K562 (cell line): Measurements from ENCODE around the gene SERTAD1. TPM values are rescaled to one million over a fixed set of nuclear protein-coding genes. Genes with fewer than 3 reads are reported as not detected.

Experiments
- CBX1 ChIP-seq: sonication (generic); IDR thresholded peaks from 2 replicates; pipeline ENCODE4 v1.6.1; 2016; ENCODE audit warnings: antibody characterized with exemption, low read depth, mild to moderate bottlenecking
- CC2D1A ChIP-seq: fragments of 450-650 bp; IDR thresholded peaks from 2 replicates; pipeline ENCODE4 v1.6.1; 2017; ENCODE audit warnings: mild to moderate bottlenecking
- CHD4 ChIP-seq: fragments of 200-600 bp; sonication (generic); IDR thresholded peaks from 3 replicates; pipeline ENCODE4 v1.6.1; 2012; ENCODE audit warnings: low read depth, mild to moderate bottlenecking, mixed read lengths, low read length, inconsistent platforms; ENCODE audit not compliant: insufficient read depth, insufficient replicate concordance, poor library complexity, severe bottlenecking
- CREM ChIP-seq: IDR thresholded peaks from 2 replicates; pipeline ENCODE4 v1.6.1; 2014; ENCODE audit warnings: antibody characterized with exemption, low read depth
- DPF2 ChIP-seq: fragments of 450-650 bp; IDR thresholded peaks from 2 replicates; pipeline ENCODE4 v1.6.1; 2016
- E2F4 ChIP-seq: sonication (generic); formaldehyde crosslinking; IDR thresholded peaks from 2 replicates; pipeline ENCODE4 v1.8.0; 2022; ENCODE audit warnings: mild to moderate bottlenecking, low read depth, missing genetic modification reagents
- ELF4 ChIP-seq: fragments of 450-650 bp; formaldehyde crosslinking; IDR thresholded peaks from 2 replicates; pipeline ENCODE4 v1.4.0; 2022; ENCODE audit warnings: missing genetic modification characterization
- HNRNPLL ChIP-seq: fragments of 200-400 bp; formaldehyde crosslinking; IDR thresholded peaks from 2 replicates; pipeline ENCODE4 v1.6.1; 2017; ENCODE audit warnings: low read length, low read depth, mild to moderate bottlenecking; ENCODE audit not compliant: poor library complexity, severe bottlenecking
- KDM1A ChIP-seq, 2 experiments: fragments of 450-650 bp; IDR thresholded peaks; 2 replicates each; pipeline ENCODE4 v1.6.1; 2016; ENCODE audit warnings: mild to moderate bottlenecking in 2 of 2
- KLF10 ChIP-seq: fragments of 250-450 bp; sonication (Bioruptor Pico); IDR thresholded peaks from 2 replicates; pipeline ENCODE4 v1.6.1; 2021; ENCODE audit warnings: matching md5 sums
- PHF20 ChIP-seq: fragments of 450-650 bp; IDR thresholded peaks from 2 replicates; pipeline ENCODE4 v1.6.1; 2018; ENCODE audit not compliant: partially characterized antibody
- PRMT5 ChIP-seq: sonication (generic); formaldehyde crosslinking; IDR thresholded peaks from 2 replicates; pipeline ENCODE4 v1.5.0; 2020; ENCODE audit warnings: missing genetic modification reagents
- PTRF ChIP-seq: fragments of 450-650 bp; IDR thresholded peaks from 2 replicates; pipeline ENCODE4 v1.6.1; 2016; ENCODE audit warnings: mild to moderate bottlenecking, missing genetic modification characterization, missing compliant biosample characterization
- SAFB ChIP-seq: fragments of 200-400 bp; formaldehyde crosslinking; IDR thresholded peaks from 2 replicates; pipeline ENCODE4 v1.6.1; 2017; ENCODE audit warnings: low read depth, low read length, borderline replicate concordance
- TAF1 ChIP-seq: IDR thresholded peaks from 2 replicates; pipeline ENCODE4 v1.6.1; 2011; ENCODE audit warnings: mild to moderate bottlenecking, low read length, moderate library complexity; ENCODE audit not compliant: insufficient read depth, control insufficient read depth, severe bottlenecking; ENCODE audit errors: extremely low read depth
- ZNF436 ChIP-seq: fragments of 250-450, 450-650 bp; sonication (Bioruptor Pico); formaldehyde crosslinking; IDR thresholded peaks from 2 replicates; pipeline ENCODE4 v1.7.0; 2020; ENCODE audit warnings: mild to moderate bottlenecking
- ZNF584 ChIP-seq: fragments of 200-800 bp; sonication (Bioruptor generic); IDR thresholded peaks from 2 replicates; pipeline ENCODE4 v1.6.1; 2016; ENCODE audit warnings: low read depth, mild to moderate bottlenecking, missing genetic modification characterization, missing compliant biosample characterization
- ZNF707 ChIP-seq: fragments of 250-450 bp; sonication (Bioruptor Pico); conservative IDR thresholded peaks from 2 replicates; pipeline ENCODE4 v1.8.0; 2022; ENCODE audit warnings: inconsistent platforms, mild to moderate bottlenecking, moderate library complexity
- polyA plus RNA-seq, 8 experiments: library from polyadenylated mRNA; depleted of rRNA in 4 of 8; stranded (reverse) in 5 of 8; unstranded in 3 of 8; fragments of >200 nt; fragmentation: Nextera tagmentation in 2 of 8; fragmentation: Illumina TruSeq in 1 of 8; extraction: Ambion mirVana in 2 of 8; extraction: Trizol in 1 of 8; gene quantifications; 2 replicates each; pipeline versions ENCODE4 v1.2.1 to v1.2.3, GENCODE V29; 2011 to 2014; ENCODE audit warnings: inconsistent platforms in 1 of 8, missing spikeins in 1 of 8
- total RNA-seq, 7 experiments: library from RNA; depleted of rRNA in 6 of 7; stranded (reverse); fragments of >200 nt in 6 of 7; fragmentation: Illumina TruSeq in 2 of 7; extraction: Trizol in 2 of 7; gene quantifications; 2 replicates each; pipeline versions ENCODE4 v1.2.1 to v1.2.3, GENCODE V29; 2011 to 2021; ENCODE audit warnings: low replicate concordance in 1 of 7
- TF ChIP-seq, protein P1 (sequence below): fragments of 250-450 bp; sonication (Bioruptor Pico); IDR thresholded peaks from 2 replicates; pipeline ENCODE4 v1.4.0; 2020; ENCODE audit warnings: mild to moderate bottlenecking
- TF ChIP-seq, protein P2 (sequence below), 2 experiments: fragments of 450-650 bp; IDR thresholded peaks; 2 replicates each; pipeline ENCODE4 v1.6.1; 2018; ENCODE audit warnings: mild to moderate bottlenecking in 2 of 2, low read depth in 1 of 2; ENCODE audit not compliant: partially characterized antibody in 2 of 2

The SERTAD1 gene
- total and polyA plus RNA-seq, 9 of the 15 experiments (the other 6 are each of a cell fraction or from before 2014, with no cell fraction given), result 0.15 to 8.7 (median 4.9) TPM

- TF ChIP-seq, protein P1, sequence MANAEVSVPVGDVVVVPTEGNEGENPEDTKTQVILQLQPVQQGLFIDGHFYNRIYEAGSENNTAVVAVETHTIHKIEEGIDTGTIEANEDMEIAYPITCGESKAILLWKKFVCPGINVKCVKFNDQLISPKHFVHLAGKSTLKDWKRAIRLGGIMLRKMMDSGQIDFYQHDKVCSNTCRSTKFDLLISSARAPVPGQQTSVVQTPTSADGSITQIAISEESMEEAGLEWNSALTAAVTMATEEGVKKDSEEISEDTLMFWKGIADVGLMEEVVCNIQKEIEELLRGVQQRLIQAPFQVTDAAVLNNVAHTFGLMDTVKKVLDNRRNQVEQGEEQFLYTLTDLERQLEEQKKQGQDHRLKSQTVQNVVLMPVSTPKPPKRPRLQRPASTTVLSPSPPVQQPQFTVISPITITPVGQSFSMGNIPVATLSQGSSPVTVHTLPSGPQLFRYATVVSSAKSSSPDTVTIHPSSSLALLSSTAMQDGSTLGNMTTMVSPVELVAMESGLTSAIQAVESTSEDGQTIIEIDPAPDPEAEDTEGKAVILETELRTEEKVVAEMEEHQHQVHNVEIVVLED (CRISPR knock-in tag), result no peak
- TF ChIP-seq CHD4 (no peak), TAF1 (no peak), CREM (0 out of 2 replicates have a peak, but pooled peaks have one; percentile 10), CC2D1A (0 out of 2 replicates have a peak, but pooled peaks have one; percentile 16), PTRF (tag) (no peak), ELF4 (peak; percentile 43; the same call in 1 of the 2 replicates), ZNF584 (CRISPR knock-in tag) (no peak), PRMT5 (CRISPR knock-in tag) (no peak), ZNF707 (no peak), DPF2 (0 out of 2 replicates have a peak, but pooled peaks have one; percentile 32), KDM1A (IDR thresholded peaks at IDR 0.05) (no peak), CBX1 (no peak), SAFB (no peak), ZNF436 (0 out of 2 replicates have a peak, but pooled peaks have one; percentile 23), E2F4 (CRISPR knock-in tag) (no peak), KLF10 (no peak), PHF20 (no peak), HNRNPLL (no peak)
- TF ChIP-seq, protein P2, sequence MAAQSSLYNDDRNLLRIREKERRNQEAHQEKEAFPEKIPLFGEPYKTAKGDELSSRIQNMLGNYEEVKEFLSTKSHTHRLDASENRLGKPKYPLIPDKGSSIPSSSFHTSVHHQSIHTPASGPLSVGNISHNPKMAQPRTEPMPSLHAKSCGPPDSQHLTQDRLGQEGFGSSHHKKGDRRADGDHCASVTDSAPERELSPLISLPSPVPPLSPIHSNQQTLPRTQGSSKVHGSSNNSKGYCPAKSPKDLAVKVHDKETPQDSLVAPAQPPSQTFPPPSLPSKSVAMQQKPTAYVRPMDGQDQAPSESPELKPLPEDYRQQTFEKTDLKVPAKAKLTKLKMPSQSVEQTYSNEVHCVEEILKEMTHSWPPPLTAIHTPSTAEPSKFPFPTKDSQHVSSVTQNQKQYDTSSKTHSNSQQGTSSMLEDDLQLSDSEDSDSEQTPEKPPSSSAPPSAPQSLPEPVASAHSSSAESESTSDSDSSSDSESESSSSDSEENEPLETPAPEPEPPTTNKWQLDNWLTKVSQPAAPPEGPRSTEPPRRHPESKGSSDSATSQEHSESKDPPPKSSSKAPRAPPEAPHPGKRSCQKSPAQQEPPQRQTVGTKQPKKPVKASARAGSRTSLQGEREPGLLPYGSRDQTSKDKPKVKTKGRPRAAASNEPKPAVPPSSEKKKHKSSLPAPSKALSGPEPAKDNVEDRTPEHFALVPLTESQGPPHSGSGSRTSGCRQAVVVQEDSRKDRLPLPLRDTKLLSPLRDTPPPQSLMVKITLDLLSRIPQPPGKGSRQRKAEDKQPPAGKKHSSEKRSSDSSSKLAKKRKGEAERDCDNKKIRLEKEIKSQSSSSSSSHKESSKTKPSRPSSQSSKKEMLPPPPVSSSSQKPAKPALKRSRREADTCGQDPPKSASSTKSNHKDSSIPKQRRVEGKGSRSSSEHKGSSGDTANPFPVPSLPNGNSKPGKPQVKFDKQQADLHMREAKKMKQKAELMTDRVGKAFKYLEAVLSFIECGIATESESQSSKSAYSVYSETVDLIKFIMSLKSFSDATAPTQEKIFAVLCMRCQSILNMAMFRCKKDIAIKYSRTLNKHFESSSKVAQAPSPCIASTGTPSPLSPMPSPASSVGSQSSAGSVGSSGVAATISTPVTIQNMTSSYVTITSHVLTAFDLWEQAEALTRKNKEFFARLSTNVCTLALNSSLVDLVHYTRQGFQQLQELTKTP (IDR thresholded peaks at IDR 0.05; ENCODE audit: low read depth in 1 of 2, partially characterized antibody in 2 of 2), result peak in 1 of 2 experiments; percentile 38
Observed at GRCh38 chr19:40424637-40425449, 949 bp downstream of the SERTAD1 start (continued).
